Activated naive CD4-positive, alpha-beta T cell treated with anti-CD3 and anti-CD28 coated beads, Interleukin-2, amount 10 ng/mL, durations not matched to agents 7 days and 5 days (primary cell): Measurements from ENCODE around the gene S100A1.
"Not testable (repeated sequence)": the region's sequence is repeated elsewhere in the genome, so short reads cannot be mapped to it uniquely, and the experiment has no call there.

Experiments used
- CTCF ChIA-PET: fragments of 350-600 bp; sonication (Branson Sonifier 250); formaldehyde crosslinking; loops from one replicate; lab custom pipeline; 2021; ENCODE audit warnings: antibody characterized with exemption; lab: Charles Lee
- DNase-seq: peaks from one replicate; pipeline ENCODE4 v3.0.0-alpha.2; 2020
- H3K27ac Mint-ChIP-seq: one replicate; pipeline ENCODE4 v1.8.0; 2021; ENCODE audit warnings: mild to moderate bottlenecking, moderate library complexity, mixed read lengths
- H3K27me3 Mint-ChIP-seq: one replicate; pipeline ENCODE4 v1.8.0; 2021; ENCODE audit warnings: mild to moderate bottlenecking, mixed read lengths
- H3K36me3 Mint-ChIP-seq: one replicate; pipeline ENCODE4 v1.8.0; 2021; ENCODE audit warnings: mixed read lengths
- H3K4me1 Mint-ChIP-seq: one replicate; pipeline ENCODE4 v1.8.0; 2021; ENCODE audit warnings: mixed read lengths
- H3K4me3 Mint-ChIP-seq: one replicate; pipeline ENCODE4 v1.8.0; 2021; ENCODE audit warnings: mild to moderate bottlenecking, moderate library complexity, mixed read lengths
- H3K9me3 Mint-ChIP-seq: one replicate; pipeline ENCODE4 v1.8.0; 2021; ENCODE audit warnings: mixed read lengths

Gene S100A1

GRCh38 chr1:153628638-153629342, 556 bp downstream of the S100A1 start:
- DNase-seq: no peak
- H3K4me1 Mint-ChIP-seq: peaks cover 21% of the 10 kb centered on the region
- H3K27me3 Mint-ChIP-seq: peaks cover 31% of the 10 kb centered on the region
- CTCF ChIA-PET: interaction anchor here (1.1 to 4.4 kb wide), 6 partner anchors 9 to 118 kb away, joined by 3 to 24 read pairs (median 4); no protein-coding TSS in a partner anchor
- H3K4me3 Mint-ChIP-seq: no peak overlapping the region
- no peak overlapping the region for H3K27ac Mint-ChIP-seq
- no peaks in the 10 kb centered on the region for H3K9me3 Mint-ChIP-seq
- peaks cover 2% of the 10 kb centered on the region for H3K36me3 Mint-ChIP-seq

GRCh38 chr1:153629343-153629665, 1.1 kb downstream of the S100A1 start:
- H3K36me3 Mint-ChIP-seq: peaks cover 7% of the 10 kb centered on the region
- H3K4me3 Mint-ChIP-seq: no peak overlapping the region
- CTCF ChIA-PET: interaction anchor here (1.2 to 4.4 kb wide), 5 partner anchors 8 to 118 kb away, joined by 3 to 24 read pairs (median 5); no protein-coding TSS in a partner anchor
- H3K9me3 Mint-ChIP-seq: no peaks in the 10 kb centered on the region
- H3K27ac Mint-ChIP-seq: no peak overlapping the region
- peaks cover 31% of the 10 kb centered on the region for H3K27me3 Mint-ChIP-seq
- DNase-seq: no peak
- peaks cover 24% of the 10 kb centered on the region for H3K4me1 Mint-ChIP-seq

- no peak for DNase-seq
- no peaks in the 10 kb centered on the region for H3K9me3 Mint-ChIP-seq
- peaks cover 27% of the 10 kb centered on the region for H3K4me1 Mint-ChIP-seq
- H3K27ac Mint-ChIP-seq: no peak overlapping the region
- peaks cover 31% of the 10 kb centered on the region for H3K27me3 Mint-ChIP-seq
- no peak overlapping the region for H3K4me3 Mint-ChIP-seq
- CTCF ChIA-PET: interaction anchor here (1.2 to 4.4 kb wide), 4 partner anchors 12 to 119 kb away, joined by 3 to 24 read pairs (median 14); no protein-coding TSS in a partner anchor
- H3K36me3 Mint-ChIP-seq: peaks cover 11% of the 10 kb centered on the region
Observed at GRCh38 chr1:153629971-153630370, 1.7 kb downstream of the S100A1 start.

- no peak overlapping the region for H3K27ac Mint-ChIP-seq
- H3K4me1 Mint-ChIP-seq: peaks cover 31% of the 10 kb centered on the region
- no peak for DNase-seq
- peaks cover 31% of the 10 kb centered on the region for H3K27me3 Mint-ChIP-seq
- H3K36me3 Mint-ChIP-seq: peaks cover 12% of the 10 kb centered on the region
- CTCF ChIA-PET: interaction anchor here (1.2 to 4.4 kb wide), 4 partner anchors 12 to 119 kb away, joined by 3 to 24 read pairs (median 14); no protein-coding TSS in a partner anchor
- H3K9me3 Mint-ChIP-seq: no peaks in the 10 kb centered on the region
- no peak overlapping the region for H3K4me3 Mint-ChIP-seq
Observed at GRCh38 chr1:153630384-153630783, 2.1 kb downstream of the S100A1 start.

GRCh38 chr1:153631047-153632022, 3.1 kb downstream of the S100A1 start:
- no peaks in the 10 kb centered on the region for H3K9me3 Mint-ChIP-seq
- peaks cover 18% of the 10 kb centered on the region for H3K36me3 Mint-ChIP-seq
- no peak overlapping the region for H3K4me3 Mint-ChIP-seq
- no peak overlapping the region for H3K27ac Mint-ChIP-seq
- CTCF ChIA-PET: interaction anchor here (1.2 to 4.4 kb wide), 3 partner anchors 13 to 120 kb away, joined by 3 to 24 read pairs (median 4); no protein-coding TSS in a partner anchor
- no peak for DNase-seq
- peaks cover 38% of the 10 kb centered on the region for H3K4me1 Mint-ChIP-seq
- H3K27me3 Mint-ChIP-seq: peaks cover 27% of the 10 kb centered on the region

- no peak for DNase-seq
- Mint-ChIP-seq H3K27ac (peak overlapping the region; percentile 100), H3K36me3 (peaks cover 34% of the 10 kb centered on the region), H3K4me3 (peak overlapping the region; percentile 96), H3K27me3 (peaks cover 13% of the 10 kb centered on the region), H3K9me3 (no peaks in the 10 kb centered on the region), H3K4me1 (peaks cover 49% of the 10 kb centered on the region)
- CTCF ChIA-PET: interaction anchor here (1.2 to 2.1 kb wide), 3 partner anchors 10 to 102 kb away, joined by 3 to 9 read pairs (median 6); no protein-coding TSS in a partner anchor
Observed at GRCh38 chr1:153633161-153633753, 5.0 kb downstream of the S100A1 start.

- peak within 1 kb of the TSS; percentile 96 for H3K4me3 Mint-ChIP-seq
- CTCF ChIA-PET: interaction anchor here (0.9 to 2.1 kb wide), 6 partner anchors 10 to 102 kb away, joined by 3 to 9 read pairs (median 4); partner anchors contain the start of gene S100A2
- peaks cover 7% of the 10 kb centered on the region for H3K27me3 Mint-ChIP-seq
- peaks cover 49% of the 10 kb centered on the region for H3K4me1 Mint-ChIP-seq
- peaks cover 39% of the 10 kb centered on the region for H3K36me3 Mint-ChIP-seq
- no peaks in the 10 kb centered on the region for H3K9me3 Mint-ChIP-seq
- H3K27ac Mint-ChIP-seq: peak within 1 kb of the TSS; percentile 100
- peak; percentile 97 for DNase-seq
Observed at GRCh38 chr1:153633754-153634665, 5.8 kb downstream of the S100A1 start, which contains the start of gene CHTOP. TSS of gene CHTOP (plus strand) at chr1:153634066. CDS start at chr1:153636589, 2,523 bp downstream.

GRCh38 chr1:153635872-153636271, 7.6 kb downstream of the S100A1 start:
- peaks cover 50% of the 10 kb centered on the region for H3K4me1 Mint-ChIP-seq
- H3K27ac Mint-ChIP-seq: peak overlapping the region; percentile 68
- peak overlapping the region; percentile 96 for H3K4me3 Mint-ChIP-seq
- DNase-seq: no peak
- H3K27me3 Mint-ChIP-seq: no peaks in the 10 kb centered on the region
- CTCF ChIA-PET: interaction anchor here (1.0 to 2.0 kb wide), 2 partner anchors 17 to 38 kb away, joined by 7 read pairs; no protein-coding TSS in a partner anchor
- H3K9me3 Mint-ChIP-seq: no peaks in the 10 kb centered on the region
- H3K36me3 Mint-ChIP-seq: peaks cover 50% of the 10 kb centered on the region

- Mint-ChIP-seq H3K36me3 (peaks cover 54% of the 10 kb centered on the region), H3K27ac (no peak overlapping the region), H3K9me3 (no peaks in the 10 kb centered on the region), H3K4me1 (peaks cover 54% of the 10 kb centered on the region), H3K4me3 (peak overlapping the region; percentile 96), H3K27me3 (no peaks in the 10 kb centered on the region)
- CTCF ChIA-PET: no interaction called here
- no peak for DNase-seq
Observed at GRCh38 chr1:153636312-153636711, 8.1 kb downstream of the S100A1 start.

GRCh38 chr1:153638261-153638660, 10.0 kb downstream of the S100A1 start:
- H3K4me1 Mint-ChIP-seq: peaks cover 47% of the 10 kb centered on the region
- no peaks in the 10 kb centered on the region for H3K27me3 Mint-ChIP-seq
- no peak overlapping the region for H3K27ac Mint-ChIP-seq
- CTCF ChIA-PET: interaction anchor here (0.6 to 1.7 kb wide), 6 partner anchors 10 to 128 kb away, joined by 3 to 5 read pairs (median 4); partner anchors contain the start of genes NPR1 and S100A1
- no peak for DNase-seq
- H3K9me3 Mint-ChIP-seq: no peaks in the 10 kb centered on the region
- H3K4me3 Mint-ChIP-seq: no peak overlapping the region
- peaks cover 69% of the 10 kb centered on the region for H3K36me3 Mint-ChIP-seq

- Mint-ChIP-seq H3K4me1 (peaks cover 49% of the 10 kb centered on the region), H3K9me3 (no peaks in the 10 kb centered on the region), H3K4me3 (no peak overlapping the region), H3K36me3 (peaks cover 72% of the 10 kb centered on the region), H3K27ac (no peak overlapping the region), H3K27me3 (no peaks in the 10 kb centered on the region)
- CTCF ChIA-PET: no interaction called here
- DNase-seq: no peak
Observed at GRCh38 chr1:153639280-153639679, 11.0 kb downstream of the S100A1 start.

- H3K9me3 Mint-ChIP-seq, DNase-seq, H3K27ac Mint-ChIP-seq, H3K27me3 Mint-ChIP-seq, H3K4me3 Mint-ChIP-seq, CTCF ChIA-PET: not testable (repeated sequence)
- H3K4me1 Mint-ChIP-seq: peaks cover 53% of the 10 kb centered on the region
- H3K36me3 Mint-ChIP-seq: peaks cover 74% of the 10 kb centered on the region
Observed at GRCh38 chr1:153640213-153640612, 12.0 kb downstream of the S100A1 start.

GRCh38 chr1:153640861-153641260, 12.6 kb downstream of the S100A1 start:
- Mint-ChIP-seq H3K9me3 (no peaks in the 10 kb centered on the region), H3K36me3 (peaks cover 78% of the 10 kb centered on the region), H3K4me1 (peaks cover 54% of the 10 kb centered on the region), H3K27me3 (no peaks in the 10 kb centered on the region), H3K27ac (no peak overlapping the region), H3K4me3 (no peak overlapping the region)
- no peak for DNase-seq
- CTCF ChIA-PET: no interaction called here
